Upper lobe of left lung (tissue), 4 donors: ENCODE results near the gene CPB2.

Experiments used
- EP300 ChIP-seq, 4 donors: sonication (generic); formaldehyde crosslinking; IDR thresholded peaks; one replicate each; pipeline ENCODE4 v1.5.1; 2017; ENCODE audit warnings: antibody characterized with exemption in 4 of 4, control low read depth in 2 of 4
- POLR2A ChIP-seq, 4 donors: fragments of 450-650 bp; IDR thresholded peaks; one replicate each; pipeline ENCODE4 v1.5.1; 2016 to 2017; ENCODE audit warnings: antibody characterized with exemption in 4 of 4, mild to moderate bottlenecking in 2 of 4
- TF ChIP-seq, protein P1 (sequence below), 6 experiments: fragments of 450-650 bp in 4 of 6; fragments of 200-600 bp in 2 of 6; sonication (generic) in 2 of 6; IDR thresholded peaks; one replicate each; pipeline ENCODE4 v1.5.1; 2016 to 2019; ENCODE audit warnings: antibody characterized with exemption in 6 of 6

- TF ChIP-seq EP300 (IDR thresholded peaks at IDR 0.05) (no peak), POLR2A (IDR thresholded peaks at IDR 0.05) (no peak)
- TF ChIP-seq, protein P1, sequence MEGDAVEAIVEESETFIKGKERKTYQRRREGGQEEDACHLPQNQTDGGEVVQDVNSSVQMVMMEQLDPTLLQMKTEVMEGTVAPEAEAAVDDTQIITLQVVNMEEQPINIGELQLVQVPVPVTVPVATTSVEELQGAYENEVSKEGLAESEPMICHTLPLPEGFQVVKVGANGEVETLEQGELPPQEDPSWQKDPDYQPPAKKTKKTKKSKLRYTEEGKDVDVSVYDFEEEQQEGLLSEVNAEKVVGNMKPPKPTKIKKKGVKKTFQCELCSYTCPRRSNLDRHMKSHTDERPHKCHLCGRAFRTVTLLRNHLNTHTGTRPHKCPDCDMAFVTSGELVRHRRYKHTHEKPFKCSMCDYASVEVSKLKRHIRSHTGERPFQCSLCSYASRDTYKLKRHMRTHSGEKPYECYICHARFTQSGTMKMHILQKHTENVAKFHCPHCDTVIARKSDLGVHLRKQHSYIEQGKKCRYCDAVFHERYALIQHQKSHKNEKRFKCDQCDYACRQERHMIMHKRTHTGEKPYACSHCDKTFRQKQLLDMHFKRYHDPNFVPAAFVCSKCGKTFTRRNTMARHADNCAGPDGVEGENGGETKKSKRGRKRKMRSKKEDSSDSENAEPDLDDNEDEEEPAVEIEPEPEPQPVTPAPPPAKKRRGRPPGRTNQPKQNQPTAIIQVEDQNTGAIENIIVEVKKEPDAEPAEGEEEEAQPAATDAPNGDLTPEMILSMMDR (IDR thresholded peaks at IDR 0.05): no peak
These were observed 65.2 kb downstream of the CPB2 start for GRCh38 chr13:46039411-46040182.
